ACHN (cell line): ENCODE data around the gene KRT3.

Experiments
- DNase-seq: peaks from one replicate; pipeline ENCODE4 v3.0.0-alpha.2; 2015
- in situ Hi-C: cut with HindIII; loops from 2 replicates; pipeline ENCODE4 v1.10.0; 2017; ENCODE audit warnings: low sequenced_read_pairs, low pct_ligation_motif_present, low pct_unique_long_range_greater_than_20kb

The KRT3 gene

GRCh38 chr12:52789637-52790426 lies 6.1 kb downstream of the KRT3 start:
- DNase-seq: no peak
- in situ Hi-C loops: no loop called here

- DNase-seq: no peak
- in situ Hi-C loops: no loop called here
Measured at GRCh38 chr12:52788876-52789636, 6.9 kb downstream of the KRT3 start.

GRCh38 chr12:52788192-52788875 lies 7.6 kb downstream of the KRT3 start:
- in situ Hi-C loops: no loop called here
- DNase-seq: no peak

DNA sequence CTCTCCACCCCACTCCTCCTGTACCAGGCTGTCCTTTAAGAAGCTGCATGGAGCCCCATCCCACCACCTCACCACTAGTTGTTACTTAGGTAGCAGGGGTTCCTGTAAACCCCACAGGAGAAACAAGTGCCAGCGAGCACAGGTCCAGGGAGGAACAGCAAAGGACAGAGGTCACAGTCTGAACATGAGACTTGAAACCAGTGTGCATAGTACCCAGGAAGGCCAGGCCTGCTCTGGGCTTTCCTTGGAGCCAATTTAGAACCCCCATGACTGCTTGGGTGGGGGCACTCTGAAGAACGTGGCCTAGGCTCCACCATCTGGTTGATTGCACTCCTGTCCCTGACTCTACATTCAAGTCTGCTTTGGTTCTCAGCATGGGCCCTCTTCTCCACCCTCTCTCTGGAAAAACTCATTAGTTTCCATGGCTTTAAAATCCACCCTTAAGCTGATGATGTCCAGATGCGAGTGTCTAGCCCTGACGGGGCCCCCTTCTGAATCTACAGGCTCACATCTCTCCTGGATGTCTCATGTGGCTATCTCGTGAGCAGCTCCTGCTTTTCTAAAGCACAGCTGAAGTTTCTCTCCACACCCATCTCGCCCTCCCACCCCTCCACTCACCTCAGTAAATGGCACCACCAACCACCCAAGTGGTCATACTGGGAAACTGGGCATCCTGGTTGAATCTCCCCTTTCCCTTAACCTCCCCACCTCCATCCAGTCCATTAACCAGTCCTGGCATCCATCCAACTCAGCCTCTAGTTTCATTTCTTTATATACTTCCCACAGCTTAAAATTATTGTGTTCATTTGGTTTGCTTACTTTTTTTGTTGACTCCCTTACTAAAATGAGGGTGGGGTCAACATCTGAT lies 8.4 kb downstream of the KRT3 start:
- no peak for DNase-seq
- in situ Hi-C loops: no loop called here

GRCh38 chr12:52784909-52785308 lies 11.0 kb downstream of the KRT3 start:
- in situ Hi-C loops: no loop called here
- no peak for DNase-seq

GRCh38 chr12:52783563-52784316 lies 12.2 kb downstream of the KRT3 start:
- in situ Hi-C loops: no loop called here
- no peak for DNase-seq

DNA sequence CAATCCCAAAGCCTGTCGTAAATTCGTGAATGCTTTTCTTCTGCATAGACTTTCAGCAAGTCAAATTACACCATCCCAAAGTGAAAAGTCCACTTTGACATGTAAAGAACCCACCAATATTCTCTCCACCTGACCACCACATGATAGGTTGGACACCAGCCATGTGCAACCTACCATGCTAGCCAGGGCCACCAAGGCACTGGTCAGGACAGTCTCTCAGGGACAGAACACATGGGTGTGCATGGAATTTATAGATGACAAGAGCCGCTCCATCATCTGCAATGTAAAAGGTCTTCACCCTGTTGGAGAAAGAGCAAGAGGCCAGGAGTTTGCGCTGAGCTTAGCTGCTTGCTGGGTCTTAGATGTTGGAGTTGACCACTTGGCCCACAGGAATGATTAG lies 13.4 kb downstream of the KRT3 start:
- no peak for DNase-seq

DNA sequence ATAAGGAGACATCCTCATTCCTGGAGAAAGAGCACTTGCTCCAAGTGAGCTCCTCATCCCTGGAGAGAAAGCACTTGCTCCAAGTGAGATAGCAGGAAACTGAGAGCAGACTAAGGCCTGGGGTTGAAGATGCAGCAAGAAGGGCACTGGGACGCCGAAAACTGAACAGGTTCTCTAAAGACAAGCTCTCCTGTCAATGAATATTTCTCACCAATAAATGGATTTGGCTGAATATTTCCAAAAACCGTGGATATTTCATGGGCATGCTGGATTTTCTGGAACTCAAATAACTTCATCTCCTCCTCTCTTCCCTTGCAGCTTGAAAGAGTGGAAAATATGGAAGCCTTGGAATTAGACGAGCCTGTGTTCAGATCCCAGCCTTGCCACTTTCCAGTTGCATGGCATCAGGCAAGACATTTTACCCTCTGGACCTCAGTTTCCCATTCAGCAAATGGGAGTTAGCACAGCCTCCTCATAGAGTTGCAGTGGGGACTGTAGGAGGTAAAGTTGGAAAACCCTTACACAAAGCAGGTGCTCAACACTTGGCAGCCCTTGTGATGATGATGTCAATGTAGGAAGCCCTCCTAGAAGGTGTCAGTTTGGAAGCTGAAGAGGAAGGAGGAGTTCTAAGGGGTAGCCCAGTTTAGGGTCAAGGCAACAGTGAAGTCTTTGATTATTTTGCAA lies 14.4 kb downstream of the KRT3 start:
- in situ Hi-C loops: no loop called here

More for the DNA sequence above, 13.4 kb downstream of the KRT3 start:
- in situ Hi-C loops: no loop called here

GRCh38 chr12:52779914-52780313 lies 16.0 kb downstream of the KRT3 start:
- in situ Hi-C loops: no loop called here
- no peak for DNase-seq

More for the DNA sequence above, 14.4 kb downstream of the KRT3 start:
- DNase-seq: no peak

DNA sequence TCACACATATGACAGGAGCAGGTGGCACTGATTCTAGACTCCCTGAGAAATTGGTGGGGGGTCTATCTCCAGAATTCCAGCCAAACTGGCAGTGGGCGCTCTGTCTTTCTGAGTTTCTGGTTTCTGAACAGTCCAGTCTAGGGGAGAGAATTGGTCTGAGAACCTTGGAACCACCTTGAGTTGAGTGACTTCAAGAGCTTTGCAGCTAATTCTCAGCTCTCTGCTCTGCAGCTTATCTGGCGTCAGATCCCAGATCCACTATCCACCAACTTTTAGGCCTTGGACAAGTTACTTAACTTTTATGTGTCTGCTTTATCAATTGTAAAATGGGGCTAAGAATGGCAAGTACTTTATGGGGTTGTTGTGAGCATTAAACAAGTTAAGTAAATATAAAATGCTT lies 17.1 kb downstream of the KRT3 start:
- in situ Hi-C loops: no loop called here
- DNase-seq: no peak

DNA sequence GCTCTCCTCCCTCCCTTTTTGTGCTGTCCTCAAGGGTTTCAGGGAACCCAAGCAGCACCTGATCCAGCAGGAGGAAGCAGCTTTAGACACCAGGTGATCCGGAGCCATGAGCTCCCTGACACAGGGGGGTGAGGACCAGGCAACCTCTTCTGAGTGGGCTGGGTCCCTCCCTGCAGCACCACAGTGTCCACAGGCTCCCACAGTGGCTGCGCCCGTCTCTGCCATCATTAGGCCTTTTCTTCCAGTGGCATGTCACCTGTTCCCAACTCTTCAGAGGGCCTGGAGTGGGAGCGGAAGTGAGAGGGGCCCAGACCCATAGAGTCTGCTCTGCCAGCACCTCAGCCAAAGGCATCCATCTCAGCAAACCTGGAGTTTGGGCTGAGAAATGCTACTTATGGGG lies 18.4 kb downstream of the KRT3 start:
- in situ Hi-C loops: no loop called here
- no peak for DNase-seq

- no peak for DNase-seq
- in situ Hi-C loops: no loop called here
Measured at GRCh38 chr12:52776913-52777395, 19.0 kb downstream of the KRT3 start, which contains the start of gene KRT76. Gene KRT76 (minus strand): TSS chr12:52777345. CDS start chr12:52777291, 54 bp downstream.

DNA sequence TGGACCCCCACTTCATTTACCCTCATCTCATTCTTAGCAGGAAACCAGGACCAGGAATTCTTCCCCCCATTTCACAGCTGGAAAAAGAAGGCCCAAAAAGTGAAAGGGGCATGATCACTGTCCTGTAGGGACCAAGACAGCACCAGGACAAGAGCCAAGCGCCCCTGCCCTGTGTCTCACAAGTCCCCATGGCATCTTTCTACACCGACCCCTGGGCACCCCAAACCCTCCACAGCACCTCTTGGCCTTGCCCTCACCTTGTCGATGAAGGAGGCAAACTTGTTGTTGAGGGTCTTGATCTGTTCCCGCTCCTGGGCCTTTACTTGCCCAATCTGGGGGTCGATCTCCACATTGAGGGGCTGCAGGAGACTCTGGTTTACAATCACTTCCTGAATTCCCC lies 19.5 kb downstream of the KRT3 start:
- in situ Hi-C loops: no loop called here
- no peak for DNase-seq

DNA sequence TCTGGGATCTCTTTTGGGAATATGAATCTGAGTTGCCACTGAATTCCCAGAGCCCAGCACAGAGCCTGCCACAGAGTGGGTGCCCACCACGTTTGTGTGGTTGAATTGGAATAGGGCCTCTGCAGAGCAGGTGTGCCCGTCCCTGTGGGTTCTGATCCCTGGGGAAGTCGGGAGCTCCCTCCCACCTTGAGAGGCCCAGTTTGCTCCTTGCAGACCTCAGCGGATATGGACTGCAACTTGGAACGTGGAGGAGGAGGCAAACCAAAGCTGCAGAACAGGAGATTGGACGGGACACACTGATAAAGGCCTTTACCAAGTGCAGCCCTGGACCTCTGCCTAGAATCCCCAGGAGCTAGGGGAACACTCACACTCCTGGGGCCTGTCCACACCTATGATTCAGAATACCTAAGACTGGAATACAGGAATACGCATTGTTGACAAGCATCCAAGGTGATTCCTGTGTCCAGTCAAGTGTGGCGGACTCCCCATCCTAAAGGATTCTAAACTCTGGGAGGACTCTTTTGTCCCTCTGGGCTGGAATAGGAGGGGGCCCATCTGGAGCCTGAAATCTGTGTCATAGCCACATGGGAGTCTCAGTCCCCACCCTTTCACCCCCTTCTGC lies 21.2 kb downstream of the KRT3 start:
- in situ Hi-C loops: no loop called here
- DNase-seq: no peak

DNA sequence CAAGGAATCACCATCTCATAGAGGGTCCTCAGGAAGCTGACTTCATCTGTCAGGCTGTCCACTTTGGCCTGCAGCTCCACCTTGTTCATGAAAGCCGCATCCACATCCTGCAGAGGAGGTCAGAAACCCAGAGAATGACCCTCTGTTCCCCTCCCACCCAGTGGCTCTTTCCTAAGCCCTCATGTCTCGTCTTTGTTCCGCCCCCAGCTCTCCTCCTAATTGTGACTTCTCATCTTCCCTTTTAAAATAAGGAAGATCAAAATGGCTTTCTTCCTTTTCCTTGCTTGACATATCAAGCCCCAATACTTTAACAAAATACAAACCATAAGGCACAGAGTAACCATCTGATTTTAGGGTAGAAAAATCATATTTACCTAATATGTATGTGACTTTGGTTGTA lies 23.1 kb downstream of the KRT3 start:
- in situ Hi-C loops: no loop called here
- no peak for DNase-seq

DNA sequence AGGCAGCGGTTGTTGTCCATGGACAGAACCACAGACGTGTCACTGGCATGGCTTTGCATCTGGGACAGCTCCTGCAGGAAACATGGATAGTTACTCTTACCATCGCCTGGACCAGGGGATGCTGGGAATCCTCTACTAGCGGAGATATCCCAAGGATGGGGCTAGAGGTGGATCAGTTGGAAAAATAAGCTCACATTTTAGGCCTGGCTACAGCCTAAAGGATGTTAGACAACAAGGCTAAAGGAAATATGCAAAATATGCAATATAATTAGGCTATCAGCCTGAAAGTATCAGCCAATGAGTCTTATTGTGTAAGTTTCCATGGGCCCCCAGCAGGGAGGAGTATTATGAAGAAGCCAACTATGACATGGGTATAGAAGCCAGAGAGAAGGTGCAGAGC lies 23.7 kb downstream of the KRT3 start:
- DNase-seq: no peak
- in situ Hi-C loops: no loop called here

DNA sequence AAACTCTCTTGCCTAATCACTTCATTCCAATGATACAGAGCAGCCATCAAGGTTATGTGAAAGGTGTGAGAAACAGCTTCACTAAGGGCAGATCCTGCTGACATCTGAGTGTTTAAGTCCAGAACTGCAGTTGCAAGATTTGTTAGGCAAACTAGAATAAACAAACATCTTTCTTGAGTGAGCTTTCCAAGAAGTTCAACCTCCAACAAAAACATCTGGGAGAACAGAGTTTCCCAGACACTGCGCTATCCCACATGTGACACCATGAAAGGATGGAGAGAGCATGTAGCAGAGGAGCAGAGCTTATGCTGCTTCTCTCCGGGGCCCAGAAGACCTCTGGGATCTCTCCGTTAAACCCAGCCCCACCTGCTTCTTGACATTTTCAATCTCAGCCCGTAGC lies 24.4 kb downstream of the KRT3 start:
- no peak for DNase-seq
- in situ Hi-C loops: no loop called here
